ENCODE results near the gene ELL2.

The ELL2 gene

GRCh38 chr5:95900383-95900958, 61.2 kb downstream of the ELL2 start:
- no peak overlapping the region for H3K4me3 ChIP-seq
- no peak for DNase-seq (ENCODE audit: low spot score)
- TF ChIP-seq CTCF (IDR thresholded peaks at IDR 0.05): no peak
- no peak overlapping the region for H3K27ac ChIP-seq

- TF ChIP-seq CTCF (IDR thresholded peaks at IDR 0.05): no peak
- Histone ChIP-seq H3K4me3 (no peak overlapping the region), H3K27ac (no peak overlapping the region)
- no peak for DNase-seq (ENCODE audit: low spot score)
Measured at GRCh38 chr5:95899829-95900228, 61.8 kb downstream of the ELL2 start.

- no peak for TF ChIP-seq CTCF (IDR thresholded peaks at IDR 0.05)
- H3K27ac ChIP-seq: no peak overlapping the region
- DNase-seq (ENCODE audit: low spot score): no peak
- no peak overlapping the region for H3K4me3 ChIP-seq
Measured at GRCh38 chr5:95899006-95899405, 62.6 kb downstream of the ELL2 start.

GRCh38 chr5:95895771-95896170, 65.9 kb downstream of the ELL2 start:
- no peak overlapping the region for H3K27ac ChIP-seq
- no peak for TF ChIP-seq CTCF (IDR thresholded peaks at IDR 0.05)
- H3K4me3 ChIP-seq: no peak overlapping the region
- no peak for DNase-seq (ENCODE audit: low spot score)

- no peak for TF ChIP-seq CTCF (IDR thresholded peaks at IDR 0.05)
- DNase-seq (ENCODE audit: low spot score): no peak
- H3K4me3 ChIP-seq: no peak overlapping the region
- H3K27ac ChIP-seq: no peak overlapping the region
Measured at GRCh38 chr5:95895251-95895650, 66.4 kb downstream of the ELL2 start.

GRCh38 chr5:95892784-95893354, 68.8 kb downstream of the ELL2 start:
- Histone ChIP-seq H3K27ac (no peak overlapping the region), H3K4me3 (no peak overlapping the region)
- no peak for TF ChIP-seq CTCF (IDR thresholded peaks at IDR 0.05)
- DNase-seq (ENCODE audit: low spot score): no peak

GRCh38 chr5:95891499-95891898, 70.2 kb downstream of the ELL2 start:
- Histone ChIP-seq H3K4me3 (no peak overlapping the region), H3K27ac (no peak overlapping the region)
- no peak for TF ChIP-seq CTCF (IDR thresholded peaks at IDR 0.05)
- DNase-seq (ENCODE audit: low spot score): no peak

All from coronary artery (tissue), 2 donors.